ENCODE results near the gene TYMP.

GRCh38 chr22:50550395-50550794 lies 20.6 kb upstream of the TYMP start:
- TF ChIP-seq POLR2A (IDR thresholded peaks at IDR 0.05) = no peak
- no peak for TF ChIP-seq CTCF (IDR thresholded peaks at IDR 0.05)
- TF ChIP-seq POLR2AphosphoS5 (IDR thresholded peaks at IDR 0.05; ENCODE audit: insufficient read depth in 1 of 2, low read depth in 1 of 2) = no peak
